SK-N-MC (cell line): ENCODE data around the gene SRPK3.

ENCODE experiments used
- EZH2 ChIP-seq: fragments of 200-600 bp; sonication (generic); IDR thresholded peaks from one replicate; pipeline ENCODE4 v1.6.1; 2017; ENCODE audit warnings: antibody characterized with exemption
- POLR2AphosphoS5 ChIP-seq: IDR thresholded peaks from 2 replicates; pipeline ENCODE4 v1.6.1; 2012; ENCODE audit warnings: mild to moderate bottlenecking, low read depth, low read length, borderline replicate concordance

- TF ChIP-seq POLR2AphosphoS5 (no peak), EZH2 (no peak)
These were observed 14.6 kb upstream of the SRPK3 start for GRCh38 chrX:153766098-153766817.
